ENCODE data around the gene RPL36.

RPL36 gene

GRCh38 chr19:5664515-5664914 lies 25.6 kb upstream of the RPL36 start:
- H3K4me3 ChIP-seq (ENCODE audit: low read depth, low read length), result no peak overlapping the region
- no peak for TF ChIP-seq CTCF (IDR thresholded peaks at IDR 0.05; ENCODE audit: low read depth, low read length)

GRCh38 chr19:5665781-5666513 lies 24.1 kb upstream of the RPL36 start:
- no peak overlapping the region for H3K4me3 ChIP-seq (ENCODE audit: low read depth, low read length)
- no peak for TF ChIP-seq CTCF (IDR thresholded peaks at IDR 0.05; ENCODE audit: low read depth, low read length)

GRCh38 chr19:5666921-5667610 lies 23.0 kb upstream of the RPL36 start:
- TF ChIP-seq CTCF (IDR thresholded peaks at IDR 0.05; ENCODE audit: low read depth, low read length), result no peak
- no peak overlapping the region for H3K4me3 ChIP-seq (ENCODE audit: low read depth, low read length)

- no peak overlapping the region for H3K4me3 ChIP-seq (ENCODE audit: low read depth, low read length)
- TF ChIP-seq CTCF (IDR thresholded peaks at IDR 0.05; ENCODE audit: low read depth, low read length), result no peak
Observed at GRCh38 chr19:5667751-5668271, 22.3 kb upstream of the RPL36 start.

- TF ChIP-seq CTCF (IDR thresholded peaks at IDR 0.05; ENCODE audit: low read depth, low read length), result no peak
- no peak overlapping the region for H3K4me3 ChIP-seq (ENCODE audit: low read depth, low read length)
Observed at GRCh38 chr19:5669212-5669611, 20.9 kb upstream of the RPL36 start.

GRCh38 chr19:5671600-5671999 lies 18.5 kb upstream of the RPL36 start:
- no peak overlapping the region for H3K4me3 ChIP-seq (ENCODE audit: low read depth, low read length)
- TF ChIP-seq CTCF (IDR thresholded peaks at IDR 0.05; ENCODE audit: low read depth, low read length), result no peak
